Measurements from ENCODE around the gene F11. TPM values are rescaled to one million over a fixed set of nuclear protein-coding genes. Genes with fewer than 3 reads are reported as not detected.

The F11 gene
- total and polyA plus RNA-seq, 2 donors (not counting 1 experiment from before 2014, with no cell fraction given), result 0.06 TPM; not detected in 1

DNA sequence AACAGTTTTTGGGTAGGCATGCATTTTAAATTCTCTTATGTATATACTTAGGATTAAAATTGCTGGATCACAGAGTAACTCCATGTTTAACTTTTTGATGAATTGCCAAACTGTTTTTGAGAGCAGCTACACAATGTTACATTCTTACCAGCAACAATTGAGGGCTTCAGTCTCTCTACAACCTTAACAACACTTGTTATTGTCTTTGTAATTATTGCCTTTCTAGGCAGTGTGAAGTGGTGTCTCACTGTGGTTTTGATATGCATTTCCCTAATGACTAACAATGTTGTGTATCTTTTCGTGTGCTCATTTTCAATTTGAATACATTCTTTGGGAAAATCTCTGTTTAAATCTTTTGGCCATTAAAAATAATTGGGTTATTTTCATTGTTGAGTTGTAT lies 17.3 kb upstream of the F11 start:
- no peaks in the 10 kb centered on the region for H3K4me1 Mint-ChIP-seq
- POLR2A ChIA-PET, result no interaction called here
- H3K9me3 Mint-ChIP-seq (ENCODE audit: insufficient read depth), result peaks cover 8% of the 10 kb centered on the region
- CTCF ChIA-PET, result no interaction called here
- H3K4me1 ChIP-seq (ENCODE audit: control insufficient read depth in 2 of 2, insufficient read depth in 2 of 2, low read length in 2 of 2), result no peaks in the 10 kb centered on the region
- DNase-seq (no peak), ATAC-seq (ENCODE audit: low read depth) (no peak)
- no peak overlapping the region for H3K4me3 Mint-ChIP-seq
- no peak overlapping the region for H3K9ac ChIP-seq (ENCODE audit: low read length)
- no peak overlapping the region for H2AFZ ChIP-seq (ENCODE audit: insufficient read depth, low read depth, low read length, poor library complexity, severe bottlenecking)
- intact Hi-C loops (cut with micrococcal nuclease), result no loop called here
- H3K27me3 ChIP-seq (replicated peaks in 1 of 4; ENCODE audit: control extremely low read depth in 1 of 4, control insufficient read depth in 3 of 4, insufficient read depth in 4 of 4, low read length in 3 of 4), result no peaks in the 10 kb centered on the region
- H3K79me2 ChIP-seq (ENCODE audit: control insufficient read depth, insufficient read depth, low read length), result no peaks in the 10 kb centered on the region
- no peak overlapping the region for H3K4me3 ChIP-seq (ENCODE audit: control extremely low read depth in 1 of 5, extremely low read depth in 1 of 5, insufficient read depth in 1 of 5, low read depth in 2 of 5, low read length in 4 of 5)
- WGBS (ENCODE audit: insufficient coverage), result no CpG with 5 or more reads among the region's 1 CpG
- TF ChIP-seq, protein P1, sequence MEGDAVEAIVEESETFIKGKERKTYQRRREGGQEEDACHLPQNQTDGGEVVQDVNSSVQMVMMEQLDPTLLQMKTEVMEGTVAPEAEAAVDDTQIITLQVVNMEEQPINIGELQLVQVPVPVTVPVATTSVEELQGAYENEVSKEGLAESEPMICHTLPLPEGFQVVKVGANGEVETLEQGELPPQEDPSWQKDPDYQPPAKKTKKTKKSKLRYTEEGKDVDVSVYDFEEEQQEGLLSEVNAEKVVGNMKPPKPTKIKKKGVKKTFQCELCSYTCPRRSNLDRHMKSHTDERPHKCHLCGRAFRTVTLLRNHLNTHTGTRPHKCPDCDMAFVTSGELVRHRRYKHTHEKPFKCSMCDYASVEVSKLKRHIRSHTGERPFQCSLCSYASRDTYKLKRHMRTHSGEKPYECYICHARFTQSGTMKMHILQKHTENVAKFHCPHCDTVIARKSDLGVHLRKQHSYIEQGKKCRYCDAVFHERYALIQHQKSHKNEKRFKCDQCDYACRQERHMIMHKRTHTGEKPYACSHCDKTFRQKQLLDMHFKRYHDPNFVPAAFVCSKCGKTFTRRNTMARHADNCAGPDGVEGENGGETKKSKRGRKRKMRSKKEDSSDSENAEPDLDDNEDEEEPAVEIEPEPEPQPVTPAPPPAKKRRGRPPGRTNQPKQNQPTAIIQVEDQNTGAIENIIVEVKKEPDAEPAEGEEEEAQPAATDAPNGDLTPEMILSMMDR (IDR thresholded peaks at IDR 0.05), result no peak
- TF ChIP-seq EZH2 (IDR thresholded peaks at IDR 0.05; ENCODE audit: borderline replicate concordance, insufficient read depth, low read depth, low read length, poor library complexity, severe bottlenecking), result no peak
- no peaks in the 10 kb centered on the region for H4K20me1 ChIP-seq (ENCODE audit: control insufficient read depth, insufficient read depth, low read length, poor library complexity, severe bottlenecking)
- H3K9me3 ChIP-seq (ENCODE audit: control extremely low read depth in 1 of 3, control insufficient read depth in 2 of 3, insufficient read depth in 1 of 3, low read length in 2 of 3), result peaks cover 0 to 9% (median 0%) of the 10 kb centered on the region in 3 donors
- H3K27me3 Mint-ChIP-seq, result peaks cover 9% of the 10 kb centered on the region
- no peak overlapping the region for H3K27ac ChIP-seq (ENCODE audit: low read length in 2 of 2)
- H3K4me2 ChIP-seq (replicated peaks; ENCODE audit: low read depth, low read length, poor library complexity, severe bottlenecking), result no peak overlapping the region
- no peaks in the 10 kb centered on the region for H3K36me3 ChIP-seq (replicated peaks in 1 of 2; ENCODE audit: control extremely low read depth in 1 of 2, control insufficient read depth in 1 of 2, extremely low read depth in 1 of 2, insufficient read depth in 2 of 2, low read length in 1 of 2)
- H3K27ac Mint-ChIP-seq, result no peak overlapping the region

DNA sequence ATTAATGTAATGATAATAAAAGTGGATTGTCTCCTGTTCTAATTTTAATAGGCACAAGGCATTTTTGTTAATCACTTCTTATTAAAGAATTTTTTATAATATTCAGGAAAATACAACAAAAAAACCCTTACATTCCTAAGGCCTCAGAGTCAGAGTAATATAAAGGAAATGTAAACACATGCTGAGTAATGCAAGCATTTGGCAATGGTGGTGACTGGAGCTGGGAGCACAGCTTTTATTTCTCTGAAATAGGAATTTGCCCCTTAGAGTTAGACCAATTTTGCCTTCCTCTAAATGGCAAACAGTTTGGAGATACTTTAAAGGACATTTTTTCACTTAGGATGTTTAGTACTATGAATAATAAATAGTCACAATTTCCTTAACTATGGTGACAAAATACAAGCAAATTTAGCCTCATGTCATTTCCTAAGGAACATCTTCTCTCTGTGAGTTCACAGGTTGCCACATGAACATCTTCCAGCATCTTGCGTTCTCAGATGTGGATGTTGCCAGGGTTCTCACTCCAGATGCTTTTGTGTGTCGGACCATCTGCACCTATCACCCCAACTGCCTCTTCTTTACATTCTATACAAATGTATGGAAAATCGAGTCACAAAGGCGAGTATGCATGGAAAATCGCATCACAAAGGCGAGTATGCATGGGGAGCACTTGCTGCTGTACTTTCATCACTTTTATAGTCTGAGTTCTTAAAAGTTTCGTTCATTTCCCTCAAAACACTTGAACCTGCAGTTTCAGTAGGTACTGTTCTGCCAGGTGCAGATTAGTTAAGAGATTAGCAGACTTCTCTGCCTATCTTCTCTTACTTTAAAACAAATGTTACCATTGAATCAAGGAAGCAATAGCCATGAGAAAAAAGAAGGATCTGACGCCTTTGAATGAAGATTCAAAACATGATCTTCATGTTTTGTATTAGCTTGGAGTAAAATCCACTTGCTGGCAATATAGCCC lies 15.9 kb upstream of the F11 start:
- DNase-seq (no peak), ATAC-seq (ENCODE audit: low read depth) (no peak)
- peaks cover 8% of the 10 kb centered on the region for H3K9me3 Mint-ChIP-seq (ENCODE audit: insufficient read depth)
- Histone ChIP-seq H3K4me1 (ENCODE audit: control insufficient read depth in 2 of 2, insufficient read depth in 2 of 2, low read length in 2 of 2) (no peaks in the 10 kb centered on the region), H3K27me3 (replicated peaks in 1 of 4; ENCODE audit: control extremely low read depth in 1 of 4, control insufficient read depth in 3 of 4, insufficient read depth in 4 of 4, low read length in 3 of 4) (no peaks in the 10 kb centered on the region), H3K4me2 (replicated peaks; ENCODE audit: low read depth, low read length, poor library complexity, severe bottlenecking) (no peak overlapping the region), H2AFZ (ENCODE audit: insufficient read depth, low read depth, low read length, poor library complexity, severe bottlenecking) (no peak overlapping the region), H3K36me3 (replicated peaks in 1 of 2; ENCODE audit: control extremely low read depth in 1 of 2, control insufficient read depth in 1 of 2, extremely low read depth in 1 of 2, insufficient read depth in 2 of 2, low read length in 1 of 2) (no peaks in the 10 kb centered on the region), H4K20me1 (ENCODE audit: control insufficient read depth, insufficient read depth, low read length, poor library complexity, severe bottlenecking) (no peaks in the 10 kb centered on the region), H3K9me3 (ENCODE audit: control extremely low read depth in 1 of 3, control insufficient read depth in 2 of 3, insufficient read depth in 1 of 3, low read length in 2 of 3) (peaks cover 0 to 8% (median 0%) of the 10 kb centered on the region in 3 donors), H3K79me2 (ENCODE audit: control insufficient read depth, insufficient read depth, low read length) (no peaks in the 10 kb centered on the region), H3K4me3 (ENCODE audit: control extremely low read depth in 1 of 5, extremely low read depth in 1 of 5, insufficient read depth in 1 of 5, low read depth in 2 of 5, low read length in 4 of 5) (no peak overlapping the region), H3K27ac (ENCODE audit: low read length in 2 of 2) (no peak overlapping the region), H3K9ac (ENCODE audit: low read length) (no peak overlapping the region)
- ChIA-PET CTCF (no interaction called here), POLR2A (no interaction called here)
- no peaks in the 10 kb centered on the region for H3K4me1 Mint-ChIP-seq
- intact Hi-C loops (cut with micrococcal nuclease), result no loop called here
- 69% methylated on average over 5 of the region's 8 CpGs for WGBS (ENCODE audit: insufficient coverage)
- no peak overlapping the region for H3K27ac Mint-ChIP-seq
- H3K4me3 Mint-ChIP-seq, result no peak overlapping the region
- TF ChIP-seq EZH2 (IDR thresholded peaks at IDR 0.05; ENCODE audit: borderline replicate concordance, insufficient read depth, low read depth, low read length, poor library complexity, severe bottlenecking), result no peak
- H3K27me3 Mint-ChIP-seq, result peaks cover 9% of the 10 kb centered on the region
